Colonic mucosa (tissue), 4 donors: ENCODE data around the gene MAST2. TPM values are rescaled to one million over a fixed set of nuclear protein-coding genes. Genes with fewer than 3 reads are reported as not detected.

Experiments
- DNase-seq: peaks from one replicate; pipeline ENCODE4 v3.0.0-alpha.2; 2020
- H3K27ac ChIP-seq: fragments of 200-600 bp; one replicate; pipeline ENCODE4 v1.8.0; 2021
- H3K27me3 ChIP-seq: fragments of 200-600 bp; one replicate; pipeline ENCODE4 v1.8.0; 2021
- H3K36me3 ChIP-seq: fragments of 200-600 bp; one replicate; pipeline ENCODE4 v1.8.0; 2021
- H3K4me1 ChIP-seq: fragments of 200-600 bp; one replicate; pipeline ENCODE4 v1.8.0; 2021; ENCODE audit warnings: mild to moderate bottlenecking
- H3K4me3 ChIP-seq: fragments of 200-600 bp; one replicate; pipeline ENCODE4 v1.8.0; 2021
- H3K9ac ChIP-seq, 2 donors: one replicate each; pipeline ENCODE4 v1.7.0; 2013; ENCODE audit warnings: control low read depth in 2 of 2, low read depth in 2 of 2, low read length in 2 of 2
- H3K9me3 ChIP-seq: fragments of 200-600 bp; one replicate; pipeline ENCODE4 v1.8.0; 2021
- intact Hi-C: fragments of 100-400 bp; cut with DNase I; formaldehyde crosslinking; loops from one replicate; pipeline ENCODE4 v1.14.1; 2022
- total RNA-seq, 2 donors: library from RNA; stranded (reverse); fragmentation: NEBNext Ultra II Directional in 1 of 2; extraction: Animal tissue kit (Norgen Biotek cat#: 25700) in 1 of 2; gene quantifications; one replicate each; pipeline ENCODE4 v1.2.1, GENCODE V29; 2021
- TF ChIP-seq, protein P1 (sequence below): fragments of 200-600 bp; IDR thresholded peaks from one replicate; pipeline ENCODE4 v1.8.0; 2022; ENCODE audit warnings: antibody characterized with exemption, mild to moderate bottlenecking
- donor health status: healthy.
- donor health status: DM: no; HTN: no; CAD: no.
- donor health status: DM: no; HTN: no; CAD: no.

MAST2 gene
- total RNA-seq, 2 donors from 2014 or later = 76.3 to 79.1 TPM

DNA sequence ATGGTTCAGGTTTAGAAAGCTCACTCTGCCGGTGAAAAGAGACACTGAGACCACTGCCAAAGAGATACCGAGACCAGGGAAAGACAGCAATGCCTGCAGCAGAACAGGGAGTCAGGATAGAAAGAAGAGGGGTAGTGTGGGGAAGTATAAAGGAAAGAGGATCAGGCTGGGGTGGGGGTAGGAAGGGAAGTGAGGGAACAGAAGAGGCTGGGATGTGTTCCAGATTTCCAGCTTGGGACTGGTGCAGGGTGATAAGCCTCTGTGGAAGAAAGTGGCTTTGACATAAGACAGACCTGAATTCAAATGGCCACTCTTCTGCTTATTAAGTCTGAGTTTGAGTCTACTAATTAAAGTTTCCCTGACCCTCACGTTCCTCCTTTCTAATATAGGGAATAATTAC is 223.1 kb downstream of the MAST2 start:
- no peaks in the 10 kb centered on the region for H3K4me1 ChIP-seq
- no peaks in the 10 kb centered on the region for H3K9me3 ChIP-seq
- no peak overlapping the region for H3K9ac ChIP-seq
- no peaks in the 10 kb centered on the region for H3K27me3 ChIP-seq
- no peak overlapping the region for H3K4me3 ChIP-seq
- peaks cover 9% of the 10 kb centered on the region for H3K36me3 ChIP-seq
- intact Hi-C loops = no loop called here
- no peak for DNase-seq
- H3K27ac ChIP-seq = no peak overlapping the region
- TF ChIP-seq, protein P1, sequence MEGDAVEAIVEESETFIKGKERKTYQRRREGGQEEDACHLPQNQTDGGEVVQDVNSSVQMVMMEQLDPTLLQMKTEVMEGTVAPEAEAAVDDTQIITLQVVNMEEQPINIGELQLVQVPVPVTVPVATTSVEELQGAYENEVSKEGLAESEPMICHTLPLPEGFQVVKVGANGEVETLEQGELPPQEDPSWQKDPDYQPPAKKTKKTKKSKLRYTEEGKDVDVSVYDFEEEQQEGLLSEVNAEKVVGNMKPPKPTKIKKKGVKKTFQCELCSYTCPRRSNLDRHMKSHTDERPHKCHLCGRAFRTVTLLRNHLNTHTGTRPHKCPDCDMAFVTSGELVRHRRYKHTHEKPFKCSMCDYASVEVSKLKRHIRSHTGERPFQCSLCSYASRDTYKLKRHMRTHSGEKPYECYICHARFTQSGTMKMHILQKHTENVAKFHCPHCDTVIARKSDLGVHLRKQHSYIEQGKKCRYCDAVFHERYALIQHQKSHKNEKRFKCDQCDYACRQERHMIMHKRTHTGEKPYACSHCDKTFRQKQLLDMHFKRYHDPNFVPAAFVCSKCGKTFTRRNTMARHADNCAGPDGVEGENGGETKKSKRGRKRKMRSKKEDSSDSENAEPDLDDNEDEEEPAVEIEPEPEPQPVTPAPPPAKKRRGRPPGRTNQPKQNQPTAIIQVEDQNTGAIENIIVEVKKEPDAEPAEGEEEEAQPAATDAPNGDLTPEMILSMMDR = no peak

DNA sequence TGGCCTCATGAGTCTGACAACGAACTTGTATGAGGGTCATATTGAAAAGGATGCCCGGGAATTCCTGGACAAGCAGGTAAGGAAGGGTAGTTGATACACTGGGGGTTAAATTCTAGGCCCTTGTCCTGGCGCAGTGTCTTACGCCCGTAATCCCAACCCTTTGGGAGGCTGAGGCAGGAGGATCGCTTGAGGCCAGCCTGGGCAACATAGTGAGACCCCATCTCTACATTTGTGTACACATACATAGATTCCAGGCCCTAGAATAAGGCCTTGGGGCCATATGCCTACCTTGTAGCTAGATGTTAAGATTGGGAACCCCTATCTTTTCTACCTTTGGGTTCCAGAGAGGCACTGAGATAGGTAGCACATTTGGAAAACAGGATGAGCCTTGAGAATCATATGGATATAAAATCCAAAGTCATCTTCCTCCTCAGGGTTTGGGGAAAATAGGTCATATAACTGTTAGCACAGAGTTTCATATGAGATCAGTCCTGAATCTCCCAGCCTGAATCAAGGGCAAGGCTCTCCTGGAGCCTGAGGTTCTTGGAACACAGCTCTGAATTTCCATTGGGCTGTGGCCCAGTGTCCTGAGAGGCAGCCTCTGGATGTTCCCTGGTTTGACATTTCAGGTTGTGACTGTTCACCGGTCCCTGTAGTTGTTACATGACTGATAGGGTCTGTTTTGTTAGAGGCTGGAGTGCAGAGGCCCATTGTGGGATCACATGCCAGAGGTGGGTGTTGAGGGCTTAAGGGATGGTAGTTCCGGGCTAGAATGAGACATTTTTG is 224.6 kb downstream of the MAST2 start:
- H3K36me3 ChIP-seq = peaks cover 9% of the 10 kb centered on the region
- H3K9ac ChIP-seq = no peak overlapping the region
- intact Hi-C loops = no loop called here
- TF ChIP-seq, protein P1 = no peak
- no peaks in the 10 kb centered on the region for H3K4me1 ChIP-seq
- DNase-seq = no peak
- no peak overlapping the region for H3K4me3 ChIP-seq
- H3K9me3 ChIP-seq = no peaks in the 10 kb centered on the region
- H3K27me3 ChIP-seq = no peaks in the 10 kb centered on the region
- H3K27ac ChIP-seq = no peak overlapping the region

DNA sequence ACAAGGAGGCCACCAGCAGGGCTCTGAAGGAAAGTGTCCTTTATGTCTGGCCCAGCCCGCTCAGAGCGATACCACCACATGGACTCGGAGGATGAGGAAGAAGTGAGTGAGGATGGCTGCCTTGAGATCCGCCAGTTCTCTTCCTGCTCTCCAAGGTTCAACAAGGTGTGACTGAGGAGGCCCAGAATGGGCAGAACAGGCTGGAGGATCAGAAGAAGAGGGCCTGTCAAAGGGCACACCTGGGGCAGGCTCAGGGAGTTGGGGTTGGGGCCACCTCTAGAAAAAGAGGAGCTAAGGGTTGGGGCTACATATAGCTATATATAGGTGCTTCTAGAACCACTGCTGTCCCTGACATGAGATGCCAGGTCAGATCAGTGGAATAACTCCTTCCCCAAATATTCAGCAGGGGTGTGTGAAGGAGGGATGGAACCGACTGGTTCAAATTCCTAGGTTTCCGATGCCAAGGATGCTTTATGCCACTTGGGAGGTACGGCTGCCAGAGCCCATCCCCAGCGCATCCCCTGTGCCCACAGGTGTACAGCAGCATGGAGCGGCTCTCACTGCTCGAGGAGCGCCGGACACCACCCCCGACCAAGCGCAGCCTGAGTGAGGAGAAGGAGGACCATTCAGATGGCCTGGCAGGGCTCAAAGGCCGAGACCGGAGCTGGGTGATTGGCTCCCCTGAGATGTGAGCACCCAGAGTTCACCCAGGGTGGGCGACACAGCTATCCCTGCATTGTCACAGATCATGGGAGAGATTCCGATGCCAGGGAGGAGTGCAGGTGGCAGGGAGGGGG is 226.9 kb downstream of the MAST2 start:
- no peak overlapping the region for H3K9ac ChIP-seq
- H3K27ac ChIP-seq = no peak overlapping the region
- no peak overlapping the region for H3K4me3 ChIP-seq
- TF ChIP-seq, protein P1 = no peak
- H3K27me3 ChIP-seq = no peaks in the 10 kb centered on the region
- peaks cover 9% of the 10 kb centered on the region for H3K36me3 ChIP-seq
- H3K9me3 ChIP-seq = no peaks in the 10 kb centered on the region
- intact Hi-C loops = no loop called here
- H3K4me1 ChIP-seq = no peaks in the 10 kb centered on the region
- DNase-seq = no peak

DNA sequence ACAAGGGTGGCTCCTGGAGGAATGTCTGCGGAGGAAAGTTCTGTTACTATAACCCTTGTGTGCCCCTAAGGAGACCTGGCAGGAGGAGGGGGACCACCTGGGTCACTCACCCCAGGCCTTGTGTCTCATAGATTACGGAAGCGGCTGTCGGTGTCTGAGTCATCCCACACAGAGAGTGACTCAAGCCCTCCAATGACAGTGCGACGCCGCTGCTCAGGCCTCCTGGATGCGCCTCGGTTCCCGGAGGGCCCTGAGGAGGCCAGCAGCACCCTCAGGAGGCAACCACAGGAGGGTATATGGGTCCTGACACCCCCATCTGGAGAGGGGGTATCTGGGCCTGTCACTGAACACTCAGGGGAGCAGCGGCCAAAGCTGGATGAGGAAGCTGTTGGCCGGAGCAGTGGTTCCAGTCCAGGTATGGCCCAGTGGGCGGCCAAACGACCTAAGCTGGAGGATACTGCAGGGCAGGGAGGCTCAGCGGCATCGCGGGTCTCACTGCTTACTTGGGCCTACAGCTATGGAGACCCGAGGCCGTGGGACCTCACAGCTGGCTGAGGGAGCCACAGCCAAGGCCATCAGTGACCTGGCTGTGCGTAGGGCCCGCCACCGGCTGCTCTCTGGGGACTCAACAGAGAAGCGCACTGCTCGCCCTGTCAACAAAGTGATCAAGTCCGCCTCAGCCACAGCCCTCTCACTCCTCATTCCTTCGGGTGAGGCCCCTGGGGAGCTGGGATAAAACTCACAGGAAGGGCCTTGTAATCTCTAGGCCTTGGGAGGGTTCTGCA is 227.7 kb downstream of the MAST2 start:
- Histone ChIP-seq H3K27ac (no peak overlapping the region), H3K4me3 (no peak overlapping the region), H3K36me3 (peaks cover 9% of the 10 kb centered on the region), H3K9ac (no peak overlapping the region), H3K27me3 (no peaks in the 10 kb centered on the region), H3K9me3 (no peaks in the 10 kb centered on the region), H3K4me1 (no peaks in the 10 kb centered on the region)
- intact Hi-C loops = no loop called here
- TF ChIP-seq, protein P1 = no peak
- DNase-seq = no peak
